Hepatocyte (in vitro differentiated cells): ENCODE results near the gene CREB5. TPM values are rescaled to one million over a fixed set of nuclear protein-coding genes. Genes with fewer than 3 reads are reported as not detected.
"Not testable (repeated sequence)": the region's sequence is repeated elsewhere in the genome, so short reads cannot be mapped to it uniquely, and the experiment has no call there.

ENCODE experiments used
- DNase-seq: peaks from one replicate; pipeline ENCODE4 v3.0.0-alpha.2; 2016; ENCODE audit warnings: low spot score
- H2AFZ ChIP-seq: fragments of 200-600 bp; sonication (generic); 2 replicates; pipeline ENCODE4 v1.6.0; 2016; ENCODE audit warnings: antibody characterized with exemption, mild to moderate bottlenecking
- H3K27ac ChIP-seq: fragments of 200-600 bp; sonication (generic); 2 replicates; pipeline ENCODE4 v1.5.1; 2016; ENCODE audit warnings: mild to moderate bottlenecking
- H3K27me3 ChIP-seq: fragments of 200-600 bp; sonication (generic); 2 replicates; pipeline ENCODE4 v1.6.1; 2016
- H3K36me3 ChIP-seq: fragments of 200-600 bp; sonication (generic); replicated peaks from 2 replicates; pipeline ENCODE4 v1.5.1; 2016; ENCODE audit warnings: low read depth; ENCODE audit not compliant: insufficient read depth
- H3K4me1 ChIP-seq: fragments of 200-600 bp; sonication (generic); 2 replicates; pipeline ENCODE4 v1.5.1; 2016; ENCODE audit warnings: mild to moderate bottlenecking, moderate library complexity; ENCODE audit not compliant: insufficient read depth
- H3K4me2 ChIP-seq: fragments of 200-600 bp; sonication (generic); 2 replicates; pipeline ENCODE4 v1.6.0; 2016
- H3K4me3 ChIP-seq: fragments of 200-600 bp; sonication (generic); 2 replicates; pipeline ENCODE4 v1.5.1; 2016; ENCODE audit warnings: mild to moderate bottlenecking
- H3K79me2 ChIP-seq: fragments of 200-600 bp; sonication (generic); 2 replicates; pipeline ENCODE4 v1.6.0; 2017; ENCODE audit warnings: mild to moderate bottlenecking
- H3K9me2 ChIP-seq: fragments of 200-600 bp; sonication (generic); replicated peaks from 2 replicates; pipeline ENCODE4 v1.6.0; 2017; ENCODE audit warnings: mild to moderate bottlenecking; ENCODE audit not compliant: insufficient read depth
- H3K9me3 ChIP-seq: fragments of 200-600 bp; sonication (generic); 2 replicates; pipeline ENCODE4 v1.5.1; 2016; ENCODE audit warnings: low read depth, mild to moderate bottlenecking
- H4K20me1 ChIP-seq: fragments of 200-600 bp; sonication (generic); 2 replicates; pipeline ENCODE4 v1.6.0; 2016; ENCODE audit warnings: mild to moderate bottlenecking; ENCODE audit not compliant: insufficient read depth, poor library complexity, severe bottlenecking
- CTCF ChIP-seq: fragments of 200-600 bp; sonication (generic); IDR thresholded peaks from 2 replicates; pipeline ENCODE4 v1.5.1; 2016; ENCODE audit warnings: antibody characterized with exemption, mild to moderate bottlenecking; ENCODE audit not compliant: poor library complexity
- EZH2 ChIP-seq: fragments of 200-600 bp; sonication (generic); IDR thresholded peaks from 2 replicates; pipeline ENCODE4 v1.6.1; 2016; ENCODE audit warnings: antibody characterized with exemption, mild to moderate bottlenecking, borderline replicate concordance
- EZH2phosphoT487 ChIP-seq: fragments of 200-600 bp; sonication (generic); IDR thresholded peaks from one replicate; pipeline ENCODE4 v1.6.1; 2018; ENCODE audit warnings: antibody characterized with exemption, mild to moderate bottlenecking, low read depth, moderate library complexity; ENCODE audit not compliant: unreplicated experiment, severe bottlenecking
- WGBS: methylation state at CpG from one replicate; pipeline ENCODE4 v1.1.6; 2016; ENCODE audit warnings: low lambda C conversion rate; ENCODE audit errors: missing lambda C conversion rate; 5-methylcytosine and 5-hydroxymethylcytosine counted together
- polyA plus RNA-seq: library from polyadenylated mRNA; unstranded; fragments of >200 nt; fragmentation: Nextera tagmentation; extraction: Ambion mirVana; gene quantifications from 2 replicates; pipeline ENCODE4 v1.2.1, GENCODE V29; 2016
- total RNA-seq: library from RNA; depleted of rRNA; stranded (reverse); fragments of >200 nt; gene quantifications from 2 replicates; pipeline ENCODE4 v1.2.3, GENCODE V29; 2014

Gene CREB5
- total and polyA plus RNA-seq, 2 experiments from 2014 or later: 14.0 to 27.9 TPM

- 79% methylated on average over 1 of the region's 1 CpG for WGBS
- Histone ChIP-seq H3K9me2 (no peaks in the 10 kb centered on the region), H3K4me1 (peaks cover 8% of the 10 kb centered on the region), H3K36me3 (no peaks in the 10 kb centered on the region), H4K20me1 (no peaks in the 10 kb centered on the region), H3K4me3 (no peak overlapping the region), H2AFZ (no peak overlapping the region), H3K27me3 (no peaks in the 10 kb centered on the region), H3K4me2 (no peak overlapping the region), H3K27ac (peak overlapping the region; percentile 32), H3K9me3 (no peaks in the 10 kb centered on the region), H3K79me2 (no peaks in the 10 kb centered on the region)
- TF ChIP-seq EZH2phosphoT487 (no peak), CTCF (no peak), EZH2 (no peak)
- no peak for DNase-seq
Measured at GRCh38 chr7:28608237-28608656, 195.9 kb downstream of the CREB5 start.

GRCh38 chr7:28608731-28609130 lies 196.4 kb downstream of the CREB5 start:
- Histone ChIP-seq H3K9me2 (no peaks in the 10 kb centered on the region), H3K79me2 (no peaks in the 10 kb centered on the region), H3K4me1 (peaks cover 8% of the 10 kb centered on the region), H4K20me1 (no peaks in the 10 kb centered on the region), H3K27ac (peak overlapping the region; percentile 32), H3K9me3 (no peaks in the 10 kb centered on the region), H3K4me2 (no peak overlapping the region), H3K27me3 (no peaks in the 10 kb centered on the region), H3K4me3 (no peak overlapping the region), H3K36me3 (no peaks in the 10 kb centered on the region), H2AFZ (no peak overlapping the region)
- no peak for DNase-seq
- TF ChIP-seq EZH2phosphoT487: no peak
- TF ChIP-seq EZH2: no peak
- TF ChIP-seq CTCF: no peak
- WGBS: 72% methylated on average over 3 of the region's 3 CpGs

- WGBS: 55% methylated on average over 3 of the region's 3 CpGs
Measured at GRCh38 chr7:28609608-28610007, 197.3 kb downstream of the CREB5 start.

GRCh38 chr7:28611399-28611897 lies 199.1 kb downstream of the CREB5 start:
- not testable (repeated sequence) for DNase-seq, H3K4me1 ChIP-seq, H2AFZ ChIP-seq, H3K27me3 ChIP-seq, H3K4me2 ChIP-seq, H3K36me3 ChIP-seq, H3K9me3 ChIP-seq, H3K4me3 ChIP-seq, H3K79me2 ChIP-seq, H3K9me2 ChIP-seq, H4K20me1 ChIP-seq
- WGBS: 94% methylated on average over 4 of the region's 4 CpGs
- peak overlapping the region; percentile 71 for H3K27ac ChIP-seq

More at GRCh38 chr7:28609608-28610007, 197.3 kb downstream of the CREB5 start:
- no peaks in the 10 kb centered on the region for H3K27me3 ChIP-seq
- no peak for TF ChIP-seq EZH2phosphoT487
- TF ChIP-seq CTCF: no peak
- no peak for TF ChIP-seq EZH2
- H2AFZ ChIP-seq: no peak overlapping the region
- H3K4me1 ChIP-seq: peaks cover 8% of the 10 kb centered on the region
- no peaks in the 10 kb centered on the region for H4K20me1 ChIP-seq
- H3K27ac ChIP-seq: no peak overlapping the region
- no peak overlapping the region for H3K4me3 ChIP-seq
- H3K9me3 ChIP-seq: no peaks in the 10 kb centered on the region
- no peaks in the 10 kb centered on the region for H3K9me2 ChIP-seq
- no peaks in the 10 kb centered on the region for H3K36me3 ChIP-seq
- DNase-seq: no peak
- no peaks in the 10 kb centered on the region for H3K79me2 ChIP-seq
- H3K4me2 ChIP-seq: no peak overlapping the region
